K562 (cell line): Measurements from ENCODE around the gene BRF1. TPM values are rescaled to one million over a fixed set of nuclear protein-coding genes. Genes with fewer than 3 reads are reported as not detected.

ENCODE experiments used
- ATAC-seq: fragments of 200-7000 bp; cut with Tn5 transposase; 3 replicates; pipeline ENCODE4 v1.9.1; 2020; ENCODE audit warnings: moderate library complexity
- BruUV-seq: library from RNA; stranded (reverse); fragments of 400-500 nt; replicated peaks from 2 replicates; lab custom pipeline; 2021; lab: Mats Ljungman, UMichigan
- CTCF ChIA-PET: fragments of 300-600 bp; formaldehyde crosslinking; extraction: SDS; loops from one replicate; lab custom pipeline; 2021; ENCODE audit warnings: low intra/inter-chr PET ratio; lab: Yijun Ruan, JAX
- POLR2A ChIA-PET: fragments of 300-600, 350-650 bp; sonication (Branson Sonifier 250); formaldehyde crosslinking; extraction: SDS; loops from one replicate; lab custom pipeline; 2021; ENCODE audit warnings: antibody characterized with exemption, inconsistent platforms; lab: Yijun Ruan, JAX
- DNase-seq, 4 experiments: peaks; one replicate each; pipeline versions ENCODE4 v3.0.0 to v3.0.0-alpha.2; 2011 to 2018; ENCODE audit warnings: low spot score in 3 of 4, mixed read lengths in 3 of 4; ENCODE audit errors: extremely low read depth in 1 of 4
- FAIRE-seq: peaks from 2 replicates; lab custom pipeline; 2011; peaks lifted over from hg19 to GRCh38; lab: Jason Lieb, UNC
- H2AFZ ChIP-seq: 2 replicates; pipeline ENCODE4 v1.6.0; 2011; ENCODE audit warnings: low read depth, low read length, control low read depth, inconsistent platforms
- H3K27ac ChIP-seq: fragments of 200-600 bp; 3 replicates; pipeline ENCODE4 v1.8.0; 2011; ENCODE audit warnings: low read depth, mild to moderate bottlenecking, control low read depth, inconsistent platforms, low read length, moderate library complexity, mixed read lengths; ENCODE audit errors: extremely low read depth
- H3K27me3 ChIP-seq, 2 experiments: fragments of 300-600 bp in 1 of 2; 2 replicates in 1 of 2; 3 replicates in 1 of 2; pipeline versions ENCODE4 v1.6.0 to v1.8.0; 2011; ENCODE audit warnings: inconsistent platforms in 2 of 2, low read length in 2 of 2, mild to moderate bottlenecking in 1 of 2, mixed read lengths in 1 of 2, moderate library complexity in 1 of 2; ENCODE audit not compliant: control insufficient read depth in 2 of 2, insufficient read depth in 2 of 2
- H3K36me3 ChIP-seq: fragments of 300-600 bp; 3 replicates; pipeline ENCODE4 v1.8.0; 2011; ENCODE audit warnings: mild to moderate bottlenecking, low read length, inconsistent platforms; ENCODE audit not compliant: control insufficient read depth, insufficient read depth
- H3K4me1 ChIP-seq, 2 experiments: fragments of 200-600 bp in 1 of 2; replicated peaks in 1 of 2; 2 replicates in 1 of 2; 3 replicates in 1 of 2; pipeline versions ENCODE4 v1.5.1 to v1.8.0; 2011; ENCODE audit warnings: inconsistent platforms in 2 of 2, low read length in 2 of 2, mild to moderate bottlenecking in 1 of 2, mixed read lengths in 1 of 2, moderate library complexity in 1 of 2; ENCODE audit not compliant: control insufficient read depth in 2 of 2, insufficient read depth in 2 of 2
- H3K4me2 ChIP-seq: 2 replicates; pipeline ENCODE4 v1.6.1; 2011; ENCODE audit warnings: low read length, control low read depth, inconsistent platforms, mixed read lengths; ENCODE audit not compliant: insufficient read depth
- H3K4me3 ChIP-seq: fragments of 200-600 bp; sonication (generic), shearing (Covaris generic); 2 replicates; pipeline ENCODE4 v1.5.1; 2016; ENCODE audit warnings: control low read depth, inconsistent platforms
- H3K79me2 ChIP-seq: fragments of 200-600 bp; 3 replicates; pipeline ENCODE4 v1.8.0; 2011; ENCODE audit warnings: low read length, inconsistent platforms; ENCODE audit not compliant: control insufficient read depth, insufficient read depth
- H3K9ac ChIP-seq, 2 experiments: 2 replicates each; pipeline versions ENCODE4 v1.6.0 to v1.6.1; 2011; ENCODE audit warnings: low read depth in 2 of 2, low read length in 2 of 2, control low read depth in 1 of 2, inconsistent platforms in 1 of 2, mild to moderate bottlenecking in 1 of 2, mixed read lengths in 1 of 2; ENCODE audit not compliant: insufficient read depth in 1 of 2
- H3K9me1 ChIP-seq: one replicate; pipeline ENCODE4 v1.6.0; 2011; ENCODE audit warnings: inconsistent platforms, mild to moderate bottlenecking, low read length, moderate library complexity; ENCODE audit not compliant: control insufficient read depth, insufficient read depth
- H3K9me3 ChIP-seq: replicated peaks from 2 replicates; pipeline ENCODE4 v1.5.1; 2011; ENCODE audit warnings: low read depth, low read length, inconsistent platforms; ENCODE audit not compliant: control insufficient read depth, insufficient read depth
- H4K20me1 ChIP-seq: replicated peaks from 2 replicates; pipeline ENCODE4 v1.6.1; 2011; ENCODE audit warnings: low read length, inconsistent platforms, mixed read lengths; ENCODE audit not compliant: control insufficient read depth, insufficient read depth
- ASH1L ChIP-seq: fragments of 450-650 bp; IDR thresholded peaks from 2 replicates; pipeline ENCODE4 v1.6.1; 2018; ENCODE audit warnings: borderline replicate concordance, mild to moderate bottlenecking, low read depth; ENCODE audit not compliant: partially characterized antibody
- BRD4 ChIP-seq: fragments of 200-600 bp; sonication (generic); IDR thresholded peaks from 2 replicates; pipeline ENCODE4 v1.6.1; 2017; ENCODE audit warnings: inconsistent platforms
- LARP7 ChIP-seq: fragments of 450-650 bp; IDR thresholded peaks from 2 replicates; pipeline ENCODE4 v1.6.1; 2016
- NFIC ChIP-seq: fragments of 450-650 bp; IDR thresholded peaks from 2 replicates; pipeline ENCODE4 v1.6.1; 2017; ENCODE audit warnings: mild to moderate bottlenecking, inconsistent platforms
- PRMT5 ChIP-seq: sonication (generic); formaldehyde crosslinking; IDR thresholded peaks from 2 replicates; pipeline ENCODE4 v1.5.0; 2020; ENCODE audit warnings: missing genetic modification reagents
- SAFB ChIP-seq: fragments of 200-400 bp; formaldehyde crosslinking; IDR thresholded peaks from 2 replicates; pipeline ENCODE4 v1.6.1; 2017; ENCODE audit warnings: low read depth, low read length, borderline replicate concordance
- SAFB2 ChIP-seq: fragments of 200-400 bp; formaldehyde crosslinking; IDR thresholded peaks from 2 replicates; pipeline ENCODE4 v1.6.1; 2018; ENCODE audit warnings: borderline replicate concordance, low read length, low read depth, moderate library complexity; ENCODE audit not compliant: severe bottlenecking
- SOX6 ChIP-seq: fragments of 450-650 bp; IDR thresholded peaks from 2 replicates; pipeline ENCODE4 v1.6.1; 2014; ENCODE audit warnings: mild to moderate bottlenecking
- YBX1 ChIP-seq: fragments of 450-650 bp; IDR thresholded peaks from 2 replicates; pipeline ENCODE4 v1.7.1; 2016; ENCODE audit warnings: mild to moderate bottlenecking
- ZNF146 ChIP-seq: IDR thresholded peaks from one replicate; pipeline ENCODE4 v1.6.1; 2018; ENCODE audit warnings: missing compliant biosample characterization; ENCODE audit not compliant: unreplicated experiment
- ZNF253 ChIP-seq: fragments of 250-450 bp; sonication (Bioruptor Pico); conservative IDR thresholded peaks from 2 replicates; pipeline ENCODE4 v1.6.1; 2021; ENCODE audit warnings: mild to moderate bottlenecking
- ZNF586 ChIP-seq: fragments of 450-650 bp; formaldehyde crosslinking; conservative IDR thresholded peaks from 2 replicates; pipeline ENCODE4 v1.4.0; 2020; ENCODE audit warnings: mild to moderate bottlenecking, moderate library complexity
- ZNF668 ChIP-seq: fragments of 250-450 bp; sonication (Bioruptor Pico); IDR thresholded peaks from 2 replicates; pipeline ENCODE4 v1.8.0; 2022; ENCODE audit warnings: mild to moderate bottlenecking, inconsistent platforms
- ZNF695 ChIP-seq: fragments of 450-650 bp; formaldehyde crosslinking; IDR thresholded peaks from 2 replicates; pipeline ENCODE4 v1.4.0; 2020; ENCODE audit warnings: mild to moderate bottlenecking, moderate library complexity
- WGBS: fragments of 100-300 bp; shearing (Covaris generic); methylation state at CpG from one replicate; pipeline ENCODE4 v1.1.6; 2016; ENCODE audit warnings: low coverage, mixed read lengths; ENCODE audit not compliant: insufficient coverage; ENCODE audit errors: missing lambda C conversion rate; 5-methylcytosine and 5-hydroxymethylcytosine counted together
- in situ Hi-C: fragments of 300-500 bp; cut with MboI; formaldehyde crosslinking; loops from 4 replicates; pipeline ENCODE4 v1.15.0; 2018; ENCODE audit warnings: inconsistent platforms, mixed read lengths
- intact Hi-C: fragments of 100-400 bp; cut with micrococcal nuclease; formaldehyde crosslinking; loops from 2 replicates; pipeline ENCODE4 v1.14.2; 2022
- polyA plus RNA-seq, 8 experiments: library from polyadenylated mRNA; depleted of rRNA in 4 of 8; stranded (reverse) in 5 of 8; unstranded in 3 of 8; fragments of >200 nt; fragmentation: Nextera tagmentation in 2 of 8; fragmentation: Illumina TruSeq in 1 of 8; extraction: Ambion mirVana in 2 of 8; extraction: Trizol in 1 of 8; gene quantifications; 2 replicates each; pipeline versions ENCODE4 v1.2.1 to v1.2.3, GENCODE V29; 2011 to 2014; ENCODE audit warnings: inconsistent platforms in 1 of 8, missing spikeins in 1 of 8
- total RNA-seq, 7 experiments: library from RNA; depleted of rRNA in 6 of 7; stranded (reverse); fragments of >200 nt in 6 of 7; fragmentation: Illumina TruSeq in 2 of 7; extraction: Trizol in 2 of 7; gene quantifications; 2 replicates each; pipeline versions ENCODE4 v1.2.1 to v1.2.3, GENCODE V29; 2011 to 2021; ENCODE audit warnings: low replicate concordance in 1 of 7
- TF ChIP-seq, protein P1 (sequence below): fragments of 250-450 bp; sonication (Bioruptor Pico); IDR thresholded peaks from 2 replicates; pipeline ENCODE4 v1.8.0; 2021; ENCODE audit warnings: borderline replicate concordance, mild to moderate bottlenecking, moderate library complexity; ENCODE audit not compliant: poor library complexity, severe bottlenecking
- TF ChIP-seq, protein P2 (sequence below): fragments of 250-450 bp; sonication (Bioruptor Pico); IDR thresholded peaks from 2 replicates; pipeline ENCODE4 v1.8.0; 2021; ENCODE audit warnings: mild to moderate bottlenecking, moderate library complexity

The BRF1 gene
- total and polyA plus RNA-seq, 9 of the 15 experiments (the other 6 are each of a cell fraction or from before 2014, with no cell fraction given): 0.14 to 24.6 (median 8.2) TPM

DNA sequence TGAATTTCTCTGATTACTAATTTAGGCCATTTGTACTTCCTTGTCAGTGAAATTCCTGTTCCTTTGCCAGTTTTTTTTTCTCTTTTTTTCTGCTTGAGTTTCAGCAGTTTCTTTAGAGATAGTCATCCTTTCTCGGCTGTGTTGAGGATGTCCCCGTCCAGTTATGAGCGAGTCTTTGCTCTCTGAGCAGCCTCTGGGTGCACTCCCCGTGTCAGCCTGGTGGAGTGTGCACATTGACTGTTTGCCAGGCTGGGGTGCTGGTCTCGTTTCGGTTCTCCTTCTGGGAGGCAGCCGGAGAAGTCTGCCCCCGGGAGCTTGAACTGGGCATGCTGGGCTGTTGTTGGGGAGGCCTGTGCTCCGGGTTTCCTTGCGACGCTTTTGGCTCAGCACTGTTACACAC lies 16.7 kb upstream of the BRF1 start:
- Histone ChIP-seq H3K9ac (peak overlapping the region in 1 of 2 experiments; percentile 52; a peak in 1 of 4 replicates), H4K20me1 (no peaks in the 10 kb centered on the region), H3K9me1 (no peaks in the 10 kb centered on the region), H3K27ac (no peak overlapping the region), H3K9me3 (no peaks in the 10 kb centered on the region), H3K27me3 (no peaks in the 10 kb centered on the region), H3K4me2 (no peak overlapping the region), H3K36me3 (no peaks in the 10 kb centered on the region), H3K4me3 (no peak overlapping the region), H3K79me2 (peaks cover 25% of the 10 kb centered on the region), H2AFZ (no peak overlapping the region), H3K4me1 (peaks cover 6 to 36% of the 10 kb centered on the region in 2 experiments; a peak in 4 of 5 replicates)
- POLR2A ChIA-PET: no interaction called here
- ATAC-seq (no peak), DNase-seq (no peak), FAIRE-seq (no peak)
- TF ChIP-seq YBX1: no peak
- no peak for TF ChIP-seq ZNF253 (CRISPR knock-in tag)
- 78% methylated on average over 9 of the region's 11 CpGs for WGBS
- in situ Hi-C loops: no loop called here
- intact Hi-C loops: no loop called here
- no TSS peak for BruUV-seq
- CTCF ChIA-PET: no interaction called here

DNA sequence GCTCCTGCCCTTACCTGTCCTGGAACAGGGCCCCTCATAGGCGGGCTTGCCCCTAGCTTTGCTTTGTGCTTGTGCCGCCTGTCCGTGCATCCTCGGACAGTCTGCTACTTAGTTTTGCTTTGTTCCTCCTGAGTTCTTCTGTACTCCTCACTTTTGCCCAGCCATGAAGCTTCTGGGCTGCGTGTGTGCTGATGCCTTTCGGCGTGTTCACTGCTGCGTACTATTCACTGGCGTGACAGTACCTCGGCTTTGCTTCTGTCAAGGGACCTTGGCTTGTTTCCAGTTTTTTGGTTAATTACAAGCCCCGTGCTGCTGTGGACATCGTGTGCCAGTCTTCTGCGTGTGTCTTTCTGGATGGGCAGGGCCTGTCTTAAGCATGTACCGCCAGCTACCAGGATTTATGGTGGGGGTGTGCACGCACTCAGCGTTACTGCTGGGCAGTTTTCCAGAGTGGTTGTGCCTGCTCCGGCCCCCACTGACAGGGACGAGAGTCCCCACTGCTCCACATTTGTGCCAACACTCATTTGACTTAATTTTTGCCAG lies 16.2 kb upstream of the BRF1 start:
- Histone ChIP-seq H2AFZ (no peak overlapping the region), H3K9ac (no peak overlapping the region; a peak in 1 of 4 replicates), H3K79me2 (peaks cover 25% of the 10 kb centered on the region), H3K27ac (no peak overlapping the region), H3K4me1 (peaks cover 6 to 38% of the 10 kb centered on the region in 2 experiments; a peak in 4 of 5 replicates), H3K9me1 (no peaks in the 10 kb centered on the region), H3K9me3 (no peaks in the 10 kb centered on the region), H4K20me1 (no peaks in the 10 kb centered on the region), H3K4me2 (no peak overlapping the region; the same call in 1 of the 2 replicates), H3K4me3 (no peak overlapping the region), H3K27me3 (no peaks in the 10 kb centered on the region), H3K36me3 (no peaks in the 10 kb centered on the region)
- DNase-seq: no peak
- WGBS: 72% methylated on average over 14 of the region's 18 CpGs
- intact Hi-C loops (no loop called here), in situ Hi-C loops (no loop called here)
- POLR2A ChIA-PET: no interaction called here
- no peak for ATAC-seq
- BruUV-seq: no TSS peak
- CTCF ChIA-PET: no interaction called here
- TF ChIP-seq SAFB: no peak
- TF ChIP-seq SOX6: no peak
- TF ChIP-seq ZNF695 (CRISPR knock-in tag): no peak
- TF ChIP-seq PRMT5 (CRISPR knock-in tag): no peak
- no peak for TF ChIP-seq SAFB2
- no peak for TF ChIP-seq LARP7
- TF ChIP-seq ZNF146 (CRISPR knock-in tag): peak; percentile 66
- no peak for TF ChIP-seq ZNF586 (CRISPR knock-in tag)
- TF ChIP-seq, protein P1, sequence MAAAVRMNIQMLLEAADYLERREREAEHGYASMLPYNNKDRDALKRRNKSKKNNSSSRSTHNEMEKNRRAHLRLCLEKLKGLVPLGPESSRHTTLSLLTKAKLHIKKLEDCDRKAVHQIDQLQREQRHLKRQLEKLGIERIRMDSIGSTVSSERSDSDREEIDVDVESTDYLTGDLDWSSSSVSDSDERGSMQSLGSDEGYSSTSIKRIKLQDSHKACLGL: no peak
- peak; percentile 37; the same call in 1 of the 2 replicates for TF ChIP-seq NFIC
- TF ChIP-seq ASH1L: no peak
- TF ChIP-seq, protein P2, sequence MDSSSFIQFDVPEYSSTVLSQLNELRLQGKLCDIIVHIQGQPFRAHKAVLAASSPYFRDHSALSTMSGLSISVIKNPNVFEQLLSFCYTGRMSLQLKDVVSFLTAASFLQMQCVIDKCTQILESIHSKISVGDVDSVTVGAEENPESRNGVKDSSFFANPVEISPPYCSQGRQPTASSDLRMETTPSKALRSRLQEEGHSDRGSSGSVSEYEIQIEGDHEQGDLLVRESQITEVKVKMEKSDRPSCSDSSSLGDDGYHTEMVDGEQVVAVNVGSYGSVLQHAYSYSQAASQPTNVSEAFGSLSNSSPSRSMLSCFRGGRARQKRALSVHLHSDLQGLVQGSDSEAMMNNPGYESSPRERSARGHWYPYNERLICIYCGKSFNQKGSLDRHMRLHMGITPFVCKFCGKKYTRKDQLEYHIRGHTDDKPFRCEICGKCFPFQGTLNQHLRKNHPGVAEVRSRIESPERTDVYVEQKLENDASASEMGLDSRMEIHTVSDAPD (CRISPR knock-in tag): no peak
- TF ChIP-seq BRD4: no peak
- TF ChIP-seq ZNF668 (CRISPR knock-in tag): no peak
- no peak for FAIRE-seq
